GM21423 (cell line): ENCODE measurements around the gene BDKRB2.

Experiments used
- ATAC-seq: cut with Tn5 transposase; IDR thresholded peaks from one replicate; pipeline ENCODE4 v1.9.1; 2021; ENCODE audit warnings: mild to moderate bottlenecking, moderate library complexity; ENCODE audit not compliant: unreplicated experiment

The BDKRB2 gene

DNA sequence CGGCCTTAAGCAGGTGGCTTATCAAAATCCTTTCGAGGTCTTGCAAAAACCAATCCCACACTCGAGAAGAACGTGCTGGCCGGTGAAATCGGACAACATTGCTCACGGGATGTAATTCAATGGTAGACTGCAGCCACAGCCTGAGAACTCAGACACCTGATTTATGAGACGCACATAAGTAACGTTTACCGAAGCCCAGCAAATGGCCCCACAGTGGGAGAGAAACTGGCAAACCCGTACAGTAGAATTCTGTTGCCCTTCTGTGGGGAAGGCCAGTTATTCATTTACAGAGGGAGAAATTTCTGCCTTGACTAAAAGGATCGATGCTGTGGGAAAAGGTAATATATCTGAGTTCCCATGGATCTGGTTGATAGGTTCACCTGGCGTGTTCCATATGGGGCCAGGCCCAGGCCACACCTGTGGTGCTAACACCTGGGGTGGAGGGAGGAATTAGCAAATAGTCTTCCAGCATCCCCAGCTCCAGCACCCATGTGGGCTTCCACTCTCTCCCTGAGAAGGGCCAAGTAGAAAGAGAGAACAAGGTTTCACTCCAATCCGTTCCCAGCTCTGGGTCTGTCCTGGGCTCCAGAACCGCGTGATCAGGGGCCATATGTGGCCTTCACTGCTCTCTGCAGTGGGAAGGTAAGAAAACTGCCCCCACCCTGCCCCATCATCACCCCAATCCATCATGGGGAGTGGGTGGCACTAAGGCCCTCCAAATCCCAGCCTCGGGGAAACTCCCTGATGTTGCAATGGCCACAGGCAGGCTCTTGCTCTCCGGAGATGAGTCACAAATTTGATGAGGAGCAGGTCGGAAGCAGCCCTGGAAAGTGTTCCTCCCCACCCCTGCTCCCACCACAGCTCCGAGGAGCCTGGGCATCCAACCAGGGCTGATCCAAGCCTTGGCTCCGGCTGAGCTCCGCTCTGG lies 64.1 kb downstream of the BDKRB2 start:
- no peak for ATAC-seq

DNA sequence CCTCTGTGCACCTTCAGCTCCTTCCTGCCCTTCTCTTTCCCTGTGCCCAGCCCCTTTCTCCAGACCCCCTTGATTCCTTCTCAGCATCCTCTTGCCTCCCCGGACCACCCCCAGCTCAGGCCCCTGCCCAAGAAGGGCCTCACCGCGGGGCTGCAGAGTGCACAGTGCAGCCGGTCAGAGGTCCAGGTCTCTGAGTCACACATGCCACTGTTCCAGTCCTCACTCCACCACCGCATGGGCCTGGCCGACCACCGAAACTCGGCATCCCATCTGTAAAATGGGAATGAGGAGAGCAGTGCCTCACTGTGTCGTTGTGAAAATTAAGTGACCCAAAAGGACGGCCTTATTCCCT lies 64.7 kb downstream of the BDKRB2 start:
- ATAC-seq = no peak

DNA sequence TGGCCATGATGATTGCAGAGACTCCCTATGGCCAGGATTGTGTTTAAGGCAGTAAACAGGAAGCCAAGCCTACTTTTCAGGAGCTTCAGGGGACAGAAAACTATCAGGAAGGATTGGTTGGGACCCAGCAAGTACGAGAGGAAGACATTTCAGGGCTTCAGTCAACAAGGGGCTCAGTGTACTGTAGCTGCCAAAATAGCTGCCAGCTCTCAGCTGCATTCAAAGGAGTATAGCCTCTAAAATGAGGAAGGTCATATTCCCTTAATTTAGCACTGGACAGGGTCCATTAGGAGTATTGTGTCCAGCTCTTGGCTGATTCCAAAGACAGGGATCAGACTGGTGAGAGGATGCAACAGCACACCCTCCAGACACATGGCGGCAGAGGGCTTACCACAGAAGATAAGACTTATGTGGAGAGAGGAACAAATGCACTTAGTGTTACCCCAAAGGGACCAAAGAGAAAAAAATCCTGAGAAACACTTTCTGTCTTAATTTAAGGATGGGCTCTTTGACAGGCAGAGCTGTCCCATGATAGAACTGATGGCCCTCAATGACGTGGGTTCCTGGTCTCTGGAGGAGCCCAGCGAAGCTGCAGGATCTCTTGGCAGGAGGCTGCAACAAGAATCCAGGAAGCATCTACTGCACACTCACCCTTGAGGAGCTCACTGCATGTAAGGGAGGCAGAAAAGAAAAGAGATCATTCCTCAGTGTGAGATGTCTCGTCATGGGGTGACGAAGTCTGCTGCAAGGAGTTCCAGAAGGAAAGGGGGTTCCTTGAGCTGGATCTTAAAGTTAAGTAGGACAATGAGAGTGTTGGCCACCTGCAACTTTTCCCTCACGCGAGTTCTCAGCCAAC lies 66.2 kb downstream of the BDKRB2 start:
- no peak for ATAC-seq

GRCh38 chr14:96271421-96271762 lies 66.8 kb downstream of the BDKRB2 start:
- no peak for ATAC-seq

GRCh38 chr14:96272777-96273473 lies 68.3 kb downstream of the BDKRB2 start:
- ATAC-seq = no peak

DNA sequence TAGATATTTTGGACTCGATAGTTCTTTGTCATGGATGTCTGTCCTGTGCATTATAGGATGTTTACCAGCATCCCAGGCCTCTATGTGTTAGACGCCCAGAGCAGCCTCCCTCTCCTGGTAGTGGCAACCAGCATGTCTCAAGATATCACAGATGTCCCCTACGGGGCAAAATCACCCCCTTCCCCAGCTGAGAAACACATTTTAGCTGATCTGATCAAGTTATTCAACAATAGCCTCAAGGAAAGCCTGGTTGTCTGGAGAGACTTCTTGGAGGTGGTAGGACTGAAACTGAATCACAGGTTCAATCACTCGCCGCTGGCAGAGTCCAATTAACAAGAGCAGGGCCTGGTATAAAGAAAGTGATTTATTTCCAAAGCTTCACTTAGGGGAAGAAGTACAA lies 69.0 kb downstream of the BDKRB2 start:
- ATAC-seq = no peak

DNA sequence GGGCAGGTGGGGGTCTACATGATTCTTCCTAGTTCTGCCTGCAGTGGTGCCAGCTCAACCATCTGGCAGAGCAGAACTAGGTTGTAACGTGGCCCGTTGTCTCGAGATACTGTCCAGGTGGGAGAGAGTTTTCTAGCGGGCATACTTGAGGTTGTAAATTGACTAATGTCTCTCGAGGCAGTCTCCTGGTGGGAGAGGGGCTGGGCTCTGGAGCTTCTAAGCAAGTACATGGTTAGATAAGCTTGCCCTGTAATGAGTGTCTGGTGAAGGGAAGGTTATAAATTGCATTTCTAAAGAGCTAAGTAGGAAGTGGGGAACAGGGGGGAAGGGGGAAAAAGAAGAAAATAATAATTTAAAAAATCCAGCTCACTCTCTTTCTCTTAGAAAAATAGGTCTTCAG lies 69.5 kb downstream of the BDKRB2 start:
- no peak for ATAC-seq

DNA sequence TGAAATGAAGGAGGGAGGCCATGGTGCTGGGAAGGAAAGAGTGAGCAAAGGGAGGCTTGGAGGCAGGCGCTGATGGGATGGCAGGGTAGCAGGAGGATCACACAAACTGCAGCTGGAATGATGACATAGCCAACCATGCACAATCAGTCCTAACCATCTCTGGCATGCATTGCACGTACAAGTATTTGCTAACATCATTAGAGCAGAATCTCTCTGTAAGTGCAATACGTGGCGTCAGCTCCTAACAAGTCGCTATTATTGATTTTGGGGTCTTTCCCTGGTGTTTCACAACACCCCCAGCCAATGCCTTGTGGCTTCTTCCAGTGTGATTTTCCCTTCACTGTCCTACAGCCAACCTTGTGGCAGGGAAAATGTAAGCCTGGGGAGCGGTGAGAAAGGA lies 69.9 kb downstream of the BDKRB2 start:
- ATAC-seq = no peak

DNA sequence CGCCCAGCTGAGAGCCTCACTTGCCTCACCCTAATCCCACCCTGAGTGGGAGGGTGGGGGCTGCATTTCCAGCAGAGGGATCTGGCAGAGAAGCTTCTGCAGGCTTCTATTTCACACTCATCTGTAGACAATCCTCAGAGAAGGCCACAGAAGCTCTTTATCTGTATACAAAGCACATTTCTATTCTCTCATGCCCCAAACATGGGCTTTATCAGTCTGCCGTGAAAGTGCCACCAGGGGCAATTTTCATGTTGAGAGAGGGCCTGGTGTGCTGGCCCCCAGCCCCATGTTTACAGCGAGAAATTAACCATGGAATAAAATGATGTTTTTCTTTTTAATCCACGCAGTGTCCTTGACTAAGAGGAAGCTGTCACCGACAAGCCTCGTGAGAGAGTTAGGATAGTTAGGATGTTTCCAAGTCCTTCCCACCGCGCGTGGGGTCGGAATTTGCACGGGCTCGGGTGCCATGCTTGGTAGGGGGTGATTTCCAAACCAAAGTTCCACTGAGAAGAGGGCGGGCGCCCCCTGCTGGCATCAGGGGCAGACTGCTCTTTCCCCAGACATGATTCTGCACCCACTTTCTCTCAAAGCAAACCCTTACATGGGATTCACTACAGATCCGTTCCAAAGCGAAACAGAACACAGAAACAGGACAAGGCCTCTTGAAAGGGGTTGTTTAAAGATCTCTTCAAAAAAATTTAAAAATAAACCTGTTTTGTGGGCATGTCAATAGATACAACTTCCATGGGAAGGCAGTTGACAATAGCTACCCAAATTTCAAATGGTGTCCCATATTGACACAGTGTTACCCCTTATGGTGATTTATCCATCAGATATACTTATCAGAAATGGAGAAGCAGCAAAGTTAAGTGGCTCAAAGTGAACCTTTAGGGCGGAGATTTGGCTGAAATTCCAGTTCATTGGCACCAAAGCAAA lies 70.8 kb downstream of the BDKRB2 start:
- ATAC-seq = no peak

GRCh38 chr14:96277890-96278289 lies 73.3 kb downstream of the BDKRB2 start:
- no peak for ATAC-seq

DNA sequence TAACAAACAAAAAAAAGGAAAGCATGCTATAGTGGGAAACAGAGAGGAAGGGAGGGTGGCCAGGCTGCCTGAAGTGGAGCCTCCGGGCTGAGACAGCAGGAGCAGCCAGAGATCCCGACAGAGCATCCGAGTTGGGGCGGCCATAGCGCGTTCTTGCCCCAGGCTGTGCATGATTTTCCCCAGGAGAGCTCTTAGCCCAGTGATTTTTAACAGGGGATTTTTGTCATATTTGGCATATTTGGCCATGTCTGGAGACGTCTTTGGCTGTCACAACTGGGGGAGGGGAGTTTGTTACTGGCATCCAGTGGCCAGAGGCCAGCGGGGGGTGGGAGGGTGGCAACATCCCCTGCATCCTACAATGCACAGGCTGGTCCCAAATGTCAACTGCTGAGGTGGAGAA lies 74.9 kb downstream of the BDKRB2 start:
- no peak for ATAC-seq

DNA sequence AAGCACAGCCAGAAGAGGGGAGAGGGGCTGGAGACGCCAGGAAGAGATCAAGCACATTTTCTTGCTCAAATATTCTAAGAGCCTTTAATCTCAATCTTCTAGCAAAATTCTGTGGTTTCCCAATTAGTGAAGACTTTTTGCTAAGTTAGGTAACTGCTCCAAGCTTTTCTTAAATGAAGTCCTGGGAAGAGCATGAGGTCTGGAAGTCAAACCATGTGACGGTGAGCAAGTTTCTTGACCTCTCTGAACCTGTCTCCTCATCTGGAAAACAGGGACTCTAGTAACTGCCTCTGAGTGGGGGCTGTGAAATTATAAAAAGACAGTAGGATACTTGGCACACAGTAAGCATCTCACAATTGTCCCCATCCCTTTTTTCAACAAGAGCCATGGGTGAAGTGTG lies 75.5 kb downstream of the BDKRB2 start:
- ATAC-seq = no peak

- no peak for ATAC-seq
Measured at GRCh38 chr14:96281486-96281885, 76.8 kb downstream of the BDKRB2 start.

- ATAC-seq = no peak
Measured at GRCh38 chr14:96284008-96284407, 79.4 kb downstream of the BDKRB2 start.

DNA sequence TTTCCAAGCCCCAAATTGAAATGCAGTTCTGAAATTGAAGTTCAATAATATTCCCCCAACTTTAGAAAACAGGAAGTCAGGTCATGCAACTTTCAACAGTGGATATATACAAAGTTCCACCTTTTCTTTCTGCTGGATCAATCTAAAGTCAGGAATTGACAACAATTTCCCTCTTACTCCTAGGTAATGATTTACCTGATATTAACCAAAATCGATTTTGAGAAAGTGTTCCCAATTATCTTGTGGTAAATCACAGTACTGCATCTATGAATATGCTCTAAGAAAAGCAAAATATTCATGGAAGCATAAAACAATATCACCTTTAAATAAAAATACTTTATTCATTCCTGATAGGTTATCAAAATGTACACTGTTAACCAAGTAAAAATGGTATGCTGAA lies 79.8 kb downstream of the BDKRB2 start:
- ATAC-seq = no peak

DNA sequence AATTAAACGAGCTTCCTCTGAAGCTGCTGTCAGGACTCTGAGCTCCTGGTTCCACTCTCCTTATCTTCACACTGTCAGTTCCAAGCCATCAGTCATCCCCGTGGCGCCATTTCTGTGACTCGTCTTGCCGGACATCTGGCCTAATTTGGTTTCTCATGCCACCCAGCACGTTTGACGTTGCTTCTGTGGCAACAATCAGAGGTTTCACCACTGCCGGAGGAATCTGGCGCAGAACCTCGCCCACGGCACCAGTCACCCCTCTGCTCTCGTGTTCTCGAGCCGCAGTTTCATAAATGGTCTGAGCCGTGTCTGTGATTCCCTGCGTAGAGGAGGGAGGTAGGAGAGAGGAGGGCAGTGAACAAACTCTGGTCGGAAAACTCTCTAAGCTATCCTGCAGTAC lies 81.0 kb downstream of the BDKRB2 start:
- no peak for ATAC-seq

DNA sequence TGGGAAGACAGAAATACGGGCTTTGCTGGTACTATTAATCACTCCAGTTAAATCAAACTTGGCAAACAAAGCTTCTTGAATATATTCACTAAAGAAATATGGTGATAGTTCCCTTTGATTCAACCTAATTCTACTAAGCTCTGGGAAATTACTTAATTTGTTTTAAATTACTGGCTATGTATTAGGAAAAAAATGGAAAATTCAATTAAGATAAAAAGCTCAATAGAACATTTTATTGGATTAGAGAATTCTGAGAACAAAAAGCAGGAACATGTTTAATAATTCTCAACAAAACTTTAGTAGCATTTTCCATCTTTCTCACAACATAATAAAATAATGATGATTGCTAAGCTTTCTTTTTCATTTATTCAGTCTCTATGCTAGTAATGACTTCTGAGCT lies 81.6 kb downstream of the BDKRB2 start:
- ATAC-seq = no peak

DNA sequence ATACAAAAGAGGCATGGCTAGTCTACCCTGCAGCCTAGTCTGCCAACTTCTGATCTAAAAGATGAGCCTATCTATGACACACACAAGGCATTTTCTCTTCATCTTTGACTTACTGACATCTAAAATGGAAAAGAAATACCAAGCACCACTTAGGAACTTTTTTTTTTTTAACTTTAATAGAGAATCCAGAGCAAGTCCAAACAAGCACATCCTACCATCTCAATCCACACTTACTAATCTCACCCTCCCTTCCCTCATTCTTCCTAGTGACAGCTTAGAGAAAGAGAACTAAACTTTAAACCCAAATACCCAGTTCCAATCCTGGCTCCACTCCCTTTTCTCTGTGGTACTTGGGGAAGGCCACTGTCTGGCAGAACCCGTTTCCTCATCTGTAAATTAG lies 83.2 kb downstream of the BDKRB2 start:
- no peak for ATAC-seq
